IMR-90 (cell line): ENCODE data around the gene DPF1. TPM values are rescaled to one million over a fixed set of nuclear protein-coding genes. Genes with fewer than 3 reads are reported as not detected.

ENCODE experiments used
- USF2 ChIP-seq: fragments of 150-350 bp; IDR thresholded peaks from 2 replicates; pipeline ENCODE4 v1.6.1; 2017; ENCODE audit warnings: mild to moderate bottlenecking, antibody characterized with exemption, low read length, low read depth
- microRNA-seq, 2 experiments: library from miRNA; stranded (forward) in 1 of 2; unstranded in 1 of 2; fragments of 10-50 nt in 1 of 2; fragments of <30 nt in 1 of 2; gene quantifications in 1 of 2; microRNA quantifications in 1 of 2; one replicate each; pipeline versions ENCODE3 to v1.1.0; 2013 to 2020; ENCODE audit not compliant: insufficient read depth in 1 of 2, insufficient read length in 1 of 2, unreplicated experiment in 1 of 2
- polyA plus RNA-seq, 3 experiments: library from polyadenylated mRNA; depleted of rRNA; stranded (reverse); fragments of >200 nt; gene quantifications; 2 replicates each; pipeline ENCODE4 v1.2.3, GENCODE V29; 2012; ENCODE audit warnings: low replicate concordance in 1 of 3
- small RNA-seq, 5 experiments: library from RNA; depleted of rRNA; stranded (forward); fragments of <200 nt; gene quantifications; one replicate each; pipeline ENCODE3, GENCODE V24; 2012
- total RNA-seq: library from RNA; depleted of rRNA; stranded (reverse); fragments of >200 nt; gene quantifications from 2 replicates; pipeline ENCODE4 v1.2.3, GENCODE V29; 2012; rRNA removed

The DPF1 gene
- total and polyA plus RNA-seq, 2 of the 4 experiments (the other 2 are of a cell fraction), result 3.2 to 5.5 TPM

GRCh38 chr19:38162094-38162493 lies 61.9 kb downstream of the DPF1 start (continued):
- TF ChIP-seq USF2, result no peak

Small RNA genes within 50 kb of the gene (microRNA-seq; reads per million reads assigned to microRNA genes)
- not detected for gene RN7SL663P (ENCODE audit: insufficient read depth, insufficient read length)

Small RNA genes within 50 kb of the gene (small RNA-seq; reads per million reads assigned to genes)
- gene RN7SL663P, result 0 reads per million in 5 experiments

Other genes starting within 250 kb of the DPF1 start
- gene PPP1R14A, start 32.2 kb upstream of the DPF1 start, total RNA-seq, result not detected in 2 replicates
- 0.84 and 2.0 TPM in 2 replicates for gene PPP1R14A, start 32.2 kb upstream of the DPF1 start, polyA plus RNA-seq (2012; rRNA removed)
- 0.28 and 0.54 TPM in 2 replicates for gene SPINT2, start 40.4 kb upstream of the DPF1 start, total RNA-seq
- 1.2 and 2.2 TPM in 2 replicates for gene SPINT2, start 40.4 kb upstream of the DPF1 start, polyA plus RNA-seq (2012; rRNA removed)
- 1.4 TPM in 1 of 2 replicates, not detected in the other for gene C19orf33, start 80.0 kb upstream of the DPF1 start, total RNA-seq
- gene C19orf33, start 80.0 kb upstream of the DPF1 start, polyA plus RNA-seq (2012; rRNA removed), result 0.80 and 0.96 TPM in 2 replicates
- 72.2 and 78.9 TPM in 2 replicates for gene YIF1B, start 91.7 kb upstream of the DPF1 start, total RNA-seq
- 162 and 165 TPM in 2 replicates for gene YIF1B, start 91.7 kb upstream of the DPF1 start, polyA plus RNA-seq (2012; rRNA removed)
- gene KCNK6, start 95.6 kb upstream of the DPF1 start, total RNA-seq, result 2.7 and 2.8 TPM in 2 replicates
- gene KCNK6, start 95.6 kb upstream of the DPF1 start, polyA plus RNA-seq (2012; rRNA removed), result 3.9 and 4.5 TPM in 2 replicates
- 0.18 TPM in 1 of 2 replicates, not detected in the other for gene CATSPERG, start 111.6 kb upstream of the DPF1 start, total RNA-seq
- gene CATSPERG, start 111.6 kb upstream of the DPF1 start, polyA plus RNA-seq (2012; rRNA removed), result 0.16 and 0.34 TPM in 2 replicates
- 502 and 644 TPM in 2 replicates for gene PSMD8, start 150.3 kb upstream of the DPF1 start, total RNA-seq
- gene PSMD8, start 150.3 kb upstream of the DPF1 start, polyA plus RNA-seq (2012; rRNA removed), result 475 and 538 TPM in 2 replicates
- gene GGN, start 163.8 kb upstream of the DPF1 start, total RNA-seq, result under 0.01 TPM in 1 of 2 replicates, not detected in the other
- gene GGN, start 163.8 kb upstream of the DPF1 start, polyA plus RNA-seq (2012; rRNA removed), result 0.65 and 0.99 TPM in 2 replicates
- gene SPRED3, start 164.5 kb upstream of the DPF1 start, total RNA-seq, result 0.56 and 0.90 TPM in 2 replicates
- 6.3 and 7.9 TPM in 2 replicates for gene SPRED3, start 164.5 kb upstream of the DPF1 start, polyA plus RNA-seq (2012; rRNA removed)
- gene FAM98C, start 178.9 kb upstream of the DPF1 start, total RNA-seq, result 3.6 and 4.2 TPM in 2 replicates
- gene FAM98C, start 178.9 kb upstream of the DPF1 start, polyA plus RNA-seq (2012; rRNA removed), result 17.9 and 20.8 TPM in 2 replicates
- not detected in 2 replicates for gene RASGRP4, start 202.0 kb upstream of the DPF1 start, total RNA-seq
- gene RASGRP4, start 202.0 kb upstream of the DPF1 start, polyA plus RNA-seq (2012; rRNA removed), result not detected in 2 replicates
- under 0.01 TPM in 1 of 2 replicates, not detected in the other for gene RYR1, start 209.5 kb upstream of the DPF1 start, total RNA-seq
- gene RYR1, start 209.5 kb upstream of the DPF1 start, polyA plus RNA-seq (2012; rRNA removed), result 0.03 TPM in 1 of 2 replicates, not detected in the other